ACC112 (cell line): Measurements from ENCODE around the gene KSR2.

Experiments
- H2AFZ ChIP-seq: fragments of 200-600 bp; sonication (generic); one replicate; pipeline ENCODE4 v1.6.0; 2017; ENCODE audit warnings: antibody characterized with exemption, low read length; ENCODE audit not compliant: unreplicated experiment
- H3K27ac ChIP-seq: fragments of 200-600 bp; sonication (generic); 2 replicates; pipeline ENCODE4 v1.5.1; 2014; ENCODE audit warnings: low read depth, mild to moderate bottlenecking, antibody characterized with exemption, low read length, moderate library complexity
- H3K27me3 ChIP-seq: fragments of 200-600 bp; sonication (generic); 2 replicates; pipeline ENCODE4 v1.6.1; 2014; ENCODE audit warnings: mild to moderate bottlenecking, antibody characterized with exemption, low read length, moderate library complexity, mixed read lengths; ENCODE audit not compliant: insufficient read depth
- H3K36me3 ChIP-seq: fragments of 200-600 bp; sonication (generic); 2 replicates; pipeline ENCODE4 v1.6.1; 2016; ENCODE audit warnings: mild to moderate bottlenecking, antibody characterized with exemption, low read length, moderate library complexity, mixed read lengths; ENCODE audit not compliant: insufficient read depth
- H3K4me1 ChIP-seq: fragments of 200-600 bp; sonication (generic); one replicate; pipeline ENCODE4 v1.6.1; 2016; ENCODE audit warnings: low read length, mixed read lengths; ENCODE audit not compliant: insufficient read depth, unreplicated experiment, control insufficient read depth
- H3K4me3 ChIP-seq: fragments of 200-600 bp; sonication (generic); 2 replicates; pipeline ENCODE4 v1.5.1; 2014; ENCODE audit warnings: mild to moderate bottlenecking, low read depth, low read length
- H3K79me2 ChIP-seq: fragments of 200-600 bp; sonication (generic); one replicate; pipeline ENCODE4 v1.6.0; 2016; ENCODE audit warnings: low read length; ENCODE audit not compliant: control insufficient read depth, unreplicated experiment, insufficient read depth

Gene KSR2

GRCh38 chr12:117450209-117450608 is 518.6 kb downstream of the KSR2 start:
- Histone ChIP-seq H3K36me3 (no peaks in the 10 kb centered on the region), H3K79me2 (no peaks in the 10 kb centered on the region), H3K27ac (no peak overlapping the region), H2AFZ (no peak overlapping the region), H3K4me1 (no peaks in the 10 kb centered on the region), H3K27me3 (no peaks in the 10 kb centered on the region), H3K4me3 (no peak overlapping the region)

GRCh38 chr12:117447665-117448366 is 521.0 kb downstream of the KSR2 start:
- Histone ChIP-seq H2AFZ (no peak overlapping the region), H3K79me2 (no peaks in the 10 kb centered on the region), H3K27ac (no peak overlapping the region), H3K4me1 (no peaks in the 10 kb centered on the region), H3K4me3 (no peak overlapping the region), H3K27me3 (no peaks in the 10 kb centered on the region), H3K36me3 (no peaks in the 10 kb centered on the region)

- Histone ChIP-seq H3K27ac (no peak overlapping the region), H3K4me1 (no peaks in the 10 kb centered on the region), H3K27me3 (no peaks in the 10 kb centered on the region)
Measured at GRCh38 chr12:117444781-117445180, 524.0 kb downstream of the KSR2 start.

GRCh38 chr12:117441751-117442150 is 527.0 kb downstream of the KSR2 start:
- Histone ChIP-seq H3K36me3 (no peaks in the 10 kb centered on the region), H3K27ac (no peak overlapping the region), H2AFZ (no peak overlapping the region), H3K4me3 (no peak overlapping the region), H3K79me2 (no peaks in the 10 kb centered on the region), H3K27me3 (no peaks in the 10 kb centered on the region), H3K4me1 (no peaks in the 10 kb centered on the region)

More at GRCh38 chr12:117444781-117445180, 524.0 kb downstream of the KSR2 start:
- H3K79me2 ChIP-seq, result no peaks in the 10 kb centered on the region
- no peak overlapping the region for H3K4me3 ChIP-seq
- H3K36me3 ChIP-seq, result no peaks in the 10 kb centered on the region
- H2AFZ ChIP-seq, result no peak overlapping the region

DNA sequence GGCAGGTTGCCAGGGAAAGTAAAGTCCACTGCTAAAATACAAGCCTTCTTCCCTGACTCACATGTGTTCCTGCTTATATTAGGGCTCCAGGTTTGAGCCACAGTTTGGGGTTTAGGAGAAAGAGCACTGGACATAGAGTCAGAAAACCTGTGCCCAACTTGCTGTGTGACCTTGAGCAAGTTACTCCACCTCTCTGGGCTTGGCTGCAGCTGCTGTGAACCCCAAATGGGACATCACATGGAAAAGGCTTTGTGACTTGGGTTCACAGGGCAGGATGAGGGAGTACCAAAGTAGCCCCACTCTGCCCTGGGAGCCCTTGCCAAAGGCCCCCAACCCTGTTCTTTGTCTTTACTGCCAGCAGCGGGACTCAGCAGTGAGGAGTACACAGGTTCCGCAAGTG is 528.4 kb downstream of the KSR2 start:
- Histone ChIP-seq H3K4me3 (no peak overlapping the region), H2AFZ (no peak overlapping the region), H3K27ac (no peak overlapping the region), H3K27me3 (no peaks in the 10 kb centered on the region), H3K36me3 (no peaks in the 10 kb centered on the region), H3K79me2 (no peaks in the 10 kb centered on the region), H3K4me1 (no peaks in the 10 kb centered on the region)

GRCh38 chr12:117439531-117440001 is 529.2 kb downstream of the KSR2 start:
- H2AFZ ChIP-seq, result no peak overlapping the region
- no peak overlapping the region for H3K27ac ChIP-seq
- H3K4me1 ChIP-seq, result no peaks in the 10 kb centered on the region
- no peak overlapping the region for H3K4me3 ChIP-seq
- H3K79me2 ChIP-seq, result no peaks in the 10 kb centered on the region
- no peaks in the 10 kb centered on the region for H3K27me3 ChIP-seq
- H3K36me3 ChIP-seq, result no peaks in the 10 kb centered on the region

DNA sequence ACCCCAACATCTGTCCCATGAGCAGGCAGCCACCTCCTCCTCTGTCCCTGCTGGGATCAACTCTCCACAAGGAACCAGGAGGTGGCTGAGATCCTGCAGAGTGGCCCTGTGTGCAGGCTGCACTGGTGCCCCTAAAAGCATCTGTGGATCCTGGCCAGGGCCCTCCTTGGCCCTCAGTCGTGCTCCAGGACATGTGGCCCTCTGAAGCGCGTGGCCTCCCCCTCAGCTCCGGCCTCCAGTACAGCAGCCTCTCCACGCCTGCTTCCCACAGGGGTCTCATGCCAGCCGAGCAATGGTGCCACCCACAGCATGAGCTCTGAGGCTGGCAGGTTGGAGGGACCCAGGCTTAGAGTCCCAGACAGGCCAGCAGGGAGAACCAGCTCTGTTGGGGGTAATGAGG is 530.0 kb downstream of the KSR2 start:
- Histone ChIP-seq H3K79me2 (no peaks in the 10 kb centered on the region), H3K4me1 (no peaks in the 10 kb centered on the region), H3K4me3 (no peak overlapping the region), H3K27ac (no peak overlapping the region), H2AFZ (no peak overlapping the region), H3K27me3 (no peaks in the 10 kb centered on the region), H3K36me3 (no peaks in the 10 kb centered on the region)

GRCh38 chr12:117437516-117438255 is 531.1 kb downstream of the KSR2 start:
- Histone ChIP-seq H3K4me1 (no peaks in the 10 kb centered on the region), H3K4me3 (no peak overlapping the region), H3K79me2 (no peaks in the 10 kb centered on the region), H3K27ac (no peak overlapping the region), H3K36me3 (no peaks in the 10 kb centered on the region), H3K27me3 (no peaks in the 10 kb centered on the region), H2AFZ (no peak overlapping the region)

DNA sequence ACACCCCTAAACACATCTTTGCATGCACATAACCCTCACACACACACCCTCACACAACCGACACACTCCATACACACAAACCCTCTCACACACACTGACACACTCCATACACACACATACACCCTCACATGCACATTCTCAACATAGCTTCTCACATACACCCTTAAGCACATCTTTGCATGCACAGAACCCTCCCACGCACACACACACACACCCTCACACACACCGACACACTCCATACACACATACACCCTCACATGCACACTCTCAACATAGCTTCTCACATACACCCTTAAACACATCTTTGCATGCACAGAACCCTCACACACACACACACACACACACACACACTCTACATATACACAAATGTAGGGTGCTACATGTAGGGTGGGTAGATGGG is 534.9 kb downstream of the KSR2 start:
- no peak overlapping the region for H2AFZ ChIP-seq
- H3K27ac ChIP-seq, result no peak overlapping the region
- H3K79me2 ChIP-seq, result no peaks in the 10 kb centered on the region
- H3K27me3 ChIP-seq, result no peaks in the 10 kb centered on the region
- no peaks in the 10 kb centered on the region for H3K4me1 ChIP-seq
- no peak overlapping the region for H3K4me3 ChIP-seq
- no peaks in the 10 kb centered on the region for H3K36me3 ChIP-seq

GRCh38 chr12:117430246-117430645 is 538.5 kb downstream of the KSR2 start:
- H3K79me2 ChIP-seq, result no peaks in the 10 kb centered on the region
- H3K4me1 ChIP-seq, result no peaks in the 10 kb centered on the region
- no peak overlapping the region for H3K4me3 ChIP-seq
- H3K27ac ChIP-seq, result no peak overlapping the region
- H3K27me3 ChIP-seq, result no peaks in the 10 kb centered on the region
- H2AFZ ChIP-seq, result no peak overlapping the region
- no peaks in the 10 kb centered on the region for H3K36me3 ChIP-seq

- Histone ChIP-seq H3K79me2 (no peaks in the 10 kb centered on the region), H3K4me1 (no peaks in the 10 kb centered on the region), H3K27me3 (no peaks in the 10 kb centered on the region), H3K4me3 (no peak overlapping the region), H2AFZ (no peak overlapping the region), H3K36me3 (no peaks in the 10 kb centered on the region), H3K27ac (no peak overlapping the region)
Measured at GRCh38 chr12:117427211-117427610, 541.6 kb downstream of the KSR2 start.
